A673 (cell line): Measurements from ENCODE around the gene RBP3.

ENCODE experiments used
- CTCF ChIP-seq: fragments of 300-800, 200-600 bp; sonication (generic); conservative IDR thresholded peaks from 2 replicates; pipeline ENCODE4 v1.5.1; 2017; ENCODE audit warnings: low read depth, mild to moderate bottlenecking, antibody characterized with exemption, low read length, moderate library complexity, mixed read lengths
- EZH2 ChIP-seq: fragments of 200-600 bp; sonication (generic); IDR thresholded peaks from 2 replicates; pipeline ENCODE4 v1.6.1; 2017; ENCODE audit warnings: borderline replicate concordance, low read depth, mild to moderate bottlenecking, mixed read lengths, antibody characterized with exemption, low read length; ENCODE audit not compliant: poor library complexity, severe bottlenecking

DNA sequence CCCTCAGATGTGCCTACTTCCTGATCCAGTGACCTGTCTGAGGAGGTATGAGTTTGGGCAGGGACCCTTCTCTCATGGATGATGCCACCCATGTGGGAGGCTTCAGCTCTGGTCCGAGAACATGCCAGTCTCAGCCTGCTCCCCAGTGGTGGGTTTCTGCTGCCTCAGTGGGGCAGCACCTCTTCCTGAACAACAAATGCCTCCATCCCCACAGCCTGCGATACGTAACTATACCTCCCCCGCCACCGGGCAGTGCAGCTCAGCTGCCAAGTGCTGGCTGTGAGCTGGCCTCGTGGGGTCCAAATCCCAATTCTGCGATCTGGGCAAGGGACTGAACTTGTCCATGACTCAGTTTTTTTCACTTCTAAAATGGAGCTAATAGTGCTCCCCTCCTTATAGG is 45.1 kb upstream of the RBP3 start:
- TF ChIP-seq CTCF (no peak), EZH2 (no peak)
